WTC11 (cell line): ENCODE data around the gene LRRFIP1. TPM values are rescaled to one million over a fixed set of nuclear protein-coding genes. Genes with fewer than 3 reads are reported as not detected.

Experiments used
- ATAC-seq: fragments of 200-7000 bp; cut with Tn5 transposase; 2 replicates; pipeline ENCODE4 v1.10.0; 2021; ENCODE audit warnings: mild to moderate bottlenecking, moderate library complexity
- CTCF ChIA-PET: fragments of 300-600 bp; sonication (Branson Sonifier 250); formaldehyde crosslinking; loops from one replicate; lab custom pipeline; 2021; ENCODE audit warnings: antibody characterized with exemption; lab: Charles Lee
- POLR2A ChIA-PET: fragments of 350-600 bp; sonication (Branson Sonifier 250); formaldehyde crosslinking; loops from one replicate; lab custom pipeline; 2021; ENCODE audit warnings: antibody characterized with exemption; lab: Charles Lee
- DNase-seq: peaks from one replicate; pipeline ENCODE4 v3.0.0; 2021; ENCODE audit warnings: low spot score
- H3K27ac Mint-ChIP-seq: 2 replicates; pipeline ENCODE4 v1.8.0; 2021; ENCODE audit warnings: mixed read lengths
- H3K27me3 Mint-ChIP-seq: 2 replicates; pipeline ENCODE4 v1.8.0; 2021; ENCODE audit warnings: low read depth, mild to moderate bottlenecking, moderate library complexity, mixed read lengths
- H3K36me3 Mint-ChIP-seq: 2 replicates; pipeline ENCODE4 v1.8.0; 2021; ENCODE audit warnings: mixed read lengths
- H3K4me1 Mint-ChIP-seq: 2 replicates; pipeline ENCODE4 v1.8.0; 2022; ENCODE audit warnings: mixed read lengths
- H3K4me3 Mint-ChIP-seq: 2 replicates; pipeline ENCODE4 v1.8.0; 2021; ENCODE audit warnings: mild to moderate bottlenecking, moderate library complexity, mixed read lengths
- H3K9me3 Mint-ChIP-seq: 2 replicates; pipeline ENCODE4 v1.8.0; 2021; ENCODE audit warnings: mixed read lengths
- KAT7 ChIP-seq: sonication (generic); formaldehyde crosslinking; IDR thresholded peaks from 2 replicates; pipeline ENCODE4 v1.8.1; 2023; ENCODE audit warnings: missing genetic modification reagents, mild to moderate bottlenecking, borderline replicate concordance
- NFATC4 ChIP-seq: fragments of 250-450 bp; sonication (Bioruptor Pico); IDR thresholded peaks from 2 replicates; pipeline ENCODE4 v1.9.0; 2021; ENCODE audit warnings: mild to moderate bottlenecking
- PRRX2 ChIP-seq: fragments of 250-450 bp; sonication (Bioruptor Pico); IDR thresholded peaks from 2 replicates; pipeline ENCODE4 v1.8.0; 2021; ENCODE audit warnings: mild to moderate bottlenecking
- SOX15 ChIP-seq: fragments of 250-450 bp; sonication (Bioruptor Pico); IDR thresholded peaks from 2 replicates; pipeline ENCODE4 v1.9.0; 2021; ENCODE audit warnings: mild to moderate bottlenecking
- TP53 ChIP-seq: sonication (generic); formaldehyde crosslinking; IDR thresholded peaks from 2 replicates; pipeline ENCODE4 v1.8.1; 2023; ENCODE audit warnings: mild to moderate bottlenecking, missing genetic modification reagents
- ZNF138 ChIP-seq: sonication (generic); formaldehyde crosslinking; conservative IDR thresholded peaks from 2 replicates; pipeline ENCODE4 v1.8.1; 2022; ENCODE audit warnings: mild to moderate bottlenecking, moderate library complexity, missing genetic modification reagents
- total RNA-seq: library from RNA; stranded (reverse); gene quantifications from 3 replicates; pipeline ENCODE4 v1.2.3, GENCODE V29; 2021
- TF ChIP-seq, protein P1 (sequence below): fragments of 250-450 bp; sonication (Bioruptor Pico); IDR thresholded peaks from 2 replicates; pipeline ENCODE4 v1.9.0; 2021; ENCODE audit warnings: mild to moderate bottlenecking
- TF ChIP-seq, protein P2 (sequence below): sonication (generic); formaldehyde crosslinking; IDR thresholded peaks from 2 replicates; pipeline ENCODE4 v1.8.0; 2023; ENCODE audit warnings: missing genetic modification reagents
- TF ChIP-seq, protein P3 (sequence below): fragments of 250-450 bp; sonication (Bioruptor Pico); IDR thresholded peaks from 2 replicates; pipeline ENCODE4 v2.1.2; 2022; ENCODE audit warnings: mild to moderate bottlenecking, moderate library complexity
- TF ChIP-seq, protein P4 (sequence below): sonication (generic); formaldehyde crosslinking; IDR thresholded peaks from 2 replicates; pipeline ENCODE4 v1.8.1; 2022; ENCODE audit warnings: low read depth, missing genetic modification reagents, borderline replicate concordance
- TF ChIP-seq, protein P5 (sequence below): sonication (generic); formaldehyde crosslinking; IDR thresholded peaks from 2 replicates; pipeline ENCODE4 v1.8.1; 2022; ENCODE audit warnings: missing genetic modification reagents, borderline replicate concordance
- TF ChIP-seq, protein P6 (sequence below): sonication (generic); formaldehyde crosslinking; IDR thresholded peaks from 2 replicates; pipeline ENCODE4 v1.8.0; 2023; ENCODE audit warnings: missing genetic modification reagents, mild to moderate bottlenecking, borderline replicate concordance
- TF ChIP-seq, protein P7 (sequence below): sonication (generic); formaldehyde crosslinking; IDR thresholded peaks from 2 replicates; pipeline ENCODE4 v1.8.0; 2022; ENCODE audit warnings: mild to moderate bottlenecking, missing genetic modification reagents

LRRFIP1 gene
- total RNA-seq, 1 experiment from 2014 or later = 88.4 TPM

DNA sequence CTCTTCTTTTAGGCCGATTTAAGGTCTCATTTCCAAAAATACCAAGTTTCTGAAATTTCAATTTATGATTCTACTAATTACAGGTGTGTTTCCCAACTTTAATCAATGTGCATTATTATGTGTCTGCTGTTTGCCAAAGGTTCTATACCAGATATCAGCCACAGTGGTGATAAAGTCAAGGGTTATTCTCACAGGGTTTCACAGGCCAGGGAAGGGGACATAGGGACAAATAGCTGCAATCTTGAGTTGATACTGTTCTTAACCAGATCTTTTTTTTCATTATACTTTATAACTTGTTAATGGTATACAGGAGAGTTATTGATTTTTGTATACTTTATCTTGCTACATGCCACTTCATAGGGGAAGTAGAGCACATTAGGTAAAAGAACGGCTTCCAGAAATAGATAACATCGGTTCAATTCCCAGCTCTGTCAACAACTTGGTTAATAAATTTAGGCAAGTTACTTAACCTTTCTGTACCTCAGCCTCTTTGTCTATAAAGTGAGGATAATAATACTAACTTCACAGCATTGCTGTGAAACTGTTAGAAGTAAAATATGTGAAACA is 200.1 kb downstream of the LRRFIP1 start:
- DNase-seq = no peak
- H3K9me3 Mint-ChIP-seq = no peaks in the 10 kb centered on the region
- H3K4me3 Mint-ChIP-seq = no peak overlapping the region
- TF ChIP-seq, protein P1, sequence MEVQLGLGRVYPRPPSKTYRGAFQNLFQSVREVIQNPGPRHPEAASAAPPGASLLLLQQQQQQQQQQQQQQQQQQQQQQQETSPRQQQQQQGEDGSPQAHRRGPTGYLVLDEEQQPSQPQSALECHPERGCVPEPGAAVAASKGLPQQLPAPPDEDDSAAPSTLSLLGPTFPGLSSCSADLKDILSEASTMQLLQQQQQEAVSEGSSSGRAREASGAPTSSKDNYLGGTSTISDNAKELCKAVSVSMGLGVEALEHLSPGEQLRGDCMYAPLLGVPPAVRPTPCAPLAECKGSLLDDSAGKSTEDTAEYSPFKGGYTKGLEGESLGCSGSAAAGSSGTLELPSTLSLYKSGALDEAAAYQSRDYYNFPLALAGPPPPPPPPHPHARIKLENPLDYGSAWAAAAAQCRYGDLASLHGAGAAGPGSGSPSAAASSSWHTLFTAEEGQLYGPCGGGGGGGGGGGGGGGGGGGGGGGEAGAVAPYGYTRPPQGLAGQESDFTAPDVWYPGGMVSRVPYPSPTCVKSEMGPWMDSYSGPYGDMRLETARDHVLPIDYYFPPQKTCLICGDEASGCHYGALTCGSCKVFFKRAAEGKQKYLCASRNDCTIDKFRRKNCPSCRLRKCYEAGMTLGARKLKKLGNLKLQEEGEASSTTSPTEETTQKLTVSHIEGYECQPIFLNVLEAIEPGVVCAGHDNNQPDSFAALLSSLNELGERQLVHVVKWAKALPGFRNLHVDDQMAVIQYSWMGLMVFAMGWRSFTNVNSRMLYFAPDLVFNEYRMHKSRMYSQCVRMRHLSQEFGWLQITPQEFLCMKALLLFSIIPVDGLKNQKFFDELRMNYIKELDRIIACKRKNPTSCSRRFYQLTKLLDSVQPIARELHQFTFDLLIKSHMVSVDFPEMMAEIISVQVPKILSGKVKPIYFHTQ = no peak
- no peak for TF ChIP-seq KAT7 (CRISPR knock-in tag)
- TF ChIP-seq PRRX2 = no peak
- TF ChIP-seq SOX15 (CRISPR knock-in tag) = no peak
- no peak for TF ChIP-seq ZNF138
- TF ChIP-seq, protein P2, sequence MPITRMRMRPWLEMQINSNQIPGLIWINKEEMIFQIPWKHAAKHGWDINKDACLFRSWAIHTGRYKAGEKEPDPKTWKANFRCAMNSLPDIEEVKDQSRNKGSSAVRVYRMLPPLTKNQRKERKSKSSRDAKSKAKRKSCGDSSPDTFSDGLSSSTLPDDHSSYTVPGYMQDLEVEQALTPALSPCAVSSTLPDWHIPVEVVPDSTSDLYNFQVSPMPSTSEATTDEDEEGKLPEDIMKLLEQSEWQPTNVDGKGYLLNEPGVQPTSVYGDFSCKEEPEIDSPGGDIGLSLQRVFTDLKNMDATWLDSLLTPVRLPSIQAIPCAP = no peak
- TF ChIP-seq, protein P3, sequence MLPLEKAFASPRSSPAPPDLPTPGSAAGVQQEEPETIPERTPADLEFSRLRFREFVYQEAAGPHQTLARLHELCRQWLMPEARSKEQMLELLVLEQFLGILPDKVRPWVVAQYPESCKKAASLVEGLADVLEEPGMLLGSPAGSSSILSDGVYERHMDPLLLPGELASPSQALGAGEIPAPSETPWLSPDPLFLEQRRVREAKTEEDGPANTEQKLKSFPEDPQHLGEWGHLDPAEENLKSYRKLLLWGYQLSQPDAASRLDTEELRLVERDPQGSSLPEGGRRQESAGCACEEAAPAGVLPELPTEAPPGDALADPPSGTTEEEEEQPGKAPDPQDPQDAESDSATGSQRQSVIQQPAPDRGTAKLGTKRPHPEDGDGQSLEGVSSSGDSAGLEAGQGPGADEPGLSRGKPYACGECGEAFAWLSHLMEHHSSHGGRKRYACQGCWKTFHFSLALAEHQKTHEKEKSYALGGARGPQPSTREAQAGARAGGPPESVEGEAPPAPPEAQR (CRISPR knock-in tag) = no peak
- TF ChIP-seq, protein P4, sequence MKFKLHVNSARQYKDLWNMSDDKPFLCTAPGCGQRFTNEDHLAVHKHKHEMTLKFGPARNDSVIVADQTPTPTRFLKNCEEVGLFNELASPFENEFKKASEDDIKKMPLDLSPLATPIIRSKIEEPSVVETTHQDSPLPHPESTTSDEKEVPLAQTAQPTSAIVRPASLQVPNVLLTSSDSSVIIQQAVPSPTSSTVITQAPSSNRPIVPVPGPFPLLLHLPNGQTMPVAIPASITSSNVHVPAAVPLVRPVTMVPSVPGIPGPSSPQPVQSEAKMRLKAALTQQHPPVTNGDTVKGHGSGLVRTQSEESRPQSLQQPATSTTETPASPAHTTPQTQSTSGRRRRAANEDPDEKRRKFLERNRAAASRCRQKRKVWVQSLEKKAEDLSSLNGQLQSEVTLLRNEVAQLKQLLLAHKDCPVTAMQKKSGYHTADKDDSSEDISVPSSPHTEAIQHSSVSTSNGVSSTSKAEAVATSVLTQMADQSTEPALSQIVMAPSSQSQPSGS = no peak
- no peak for TF ChIP-seq NFATC4 (CRISPR knock-in tag)
- TF ChIP-seq, protein P5, sequence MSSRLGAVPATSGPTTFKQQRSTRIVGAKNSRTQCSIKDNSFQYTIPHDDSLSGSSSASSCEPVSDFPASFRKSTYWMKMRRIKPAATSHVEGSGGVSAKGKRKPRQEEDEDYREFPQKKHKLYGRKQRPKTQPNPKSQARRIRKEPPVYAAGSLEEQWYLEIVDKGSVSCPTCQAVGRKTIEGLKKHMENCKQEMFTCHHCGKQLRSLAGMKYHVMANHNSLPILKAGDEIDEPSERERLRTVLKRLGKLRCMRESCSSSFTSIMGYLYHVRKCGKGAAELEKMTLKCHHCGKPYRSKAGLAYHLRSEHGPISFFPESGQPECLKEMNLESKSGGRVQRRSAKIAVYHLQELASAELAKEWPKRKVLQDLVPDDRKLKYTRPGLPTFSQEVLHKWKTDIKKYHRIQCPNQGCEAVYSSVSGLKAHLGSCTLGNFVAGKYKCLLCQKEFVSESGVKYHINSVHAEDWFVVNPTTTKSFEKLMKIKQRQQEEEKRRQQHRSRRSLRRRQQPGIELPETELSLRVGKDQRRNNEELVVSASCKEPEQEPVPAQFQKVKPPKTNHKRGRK (CRISPR knock-in tag) = no peak
- TF ChIP-seq, protein P6, sequence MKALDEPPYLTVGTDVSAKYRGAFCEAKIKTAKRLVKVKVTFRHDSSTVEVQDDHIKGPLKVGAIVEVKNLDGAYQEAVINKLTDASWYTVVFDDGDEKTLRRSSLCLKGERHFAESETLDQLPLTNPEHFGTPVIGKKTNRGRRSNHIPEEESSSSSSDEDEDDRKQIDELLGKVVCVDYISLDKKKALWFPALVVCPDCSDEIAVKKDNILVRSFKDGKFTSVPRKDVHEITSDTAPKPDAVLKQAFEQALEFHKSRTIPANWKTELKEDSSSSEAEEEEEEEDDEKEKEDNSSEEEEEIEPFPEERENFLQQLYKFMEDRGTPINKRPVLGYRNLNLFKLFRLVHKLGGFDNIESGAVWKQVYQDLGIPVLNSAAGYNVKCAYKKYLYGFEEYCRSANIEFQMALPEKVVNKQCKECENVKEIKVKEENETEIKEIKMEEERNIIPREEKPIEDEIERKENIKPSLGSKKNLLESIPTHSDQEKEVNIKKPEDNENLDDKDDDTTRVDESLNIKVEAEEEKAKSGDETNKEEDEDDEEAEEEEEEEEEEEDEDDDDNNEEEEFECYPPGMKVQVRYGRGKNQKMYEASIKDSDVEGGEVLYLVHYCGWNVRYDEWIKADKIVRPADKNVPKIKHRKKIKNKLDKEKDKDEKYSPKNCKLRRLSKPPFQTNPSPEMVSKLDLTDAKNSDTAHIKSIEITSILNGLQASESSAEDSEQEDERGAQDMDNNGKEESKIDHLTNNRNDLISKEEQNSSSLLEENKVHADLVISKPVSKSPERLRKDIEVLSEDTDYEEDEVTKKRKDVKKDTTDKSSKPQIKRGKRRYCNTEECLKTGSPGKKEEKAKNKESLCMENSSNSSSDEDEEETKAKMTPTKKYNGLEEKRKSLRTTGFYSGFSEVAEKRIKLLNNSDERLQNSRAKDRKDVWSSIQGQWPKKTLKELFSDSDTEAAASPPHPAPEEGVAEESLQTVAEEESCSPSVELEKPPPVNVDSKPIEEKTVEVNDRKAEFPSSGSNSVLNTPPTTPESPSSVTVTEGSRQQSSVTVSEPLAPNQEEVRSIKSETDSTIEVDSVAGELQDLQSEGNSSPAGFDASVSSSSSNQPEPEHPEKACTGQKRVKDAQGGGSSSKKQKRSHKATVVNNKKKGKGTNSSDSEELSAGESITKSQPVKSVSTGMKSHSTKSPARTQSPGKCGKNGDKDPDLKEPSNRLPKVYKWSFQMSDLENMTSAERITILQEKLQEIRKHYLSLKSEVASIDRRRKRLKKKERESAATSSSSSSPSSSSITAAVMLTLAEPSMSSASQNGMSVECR (CRISPR knock-in tag) = no peak
- TF ChIP-seq, protein P7, sequence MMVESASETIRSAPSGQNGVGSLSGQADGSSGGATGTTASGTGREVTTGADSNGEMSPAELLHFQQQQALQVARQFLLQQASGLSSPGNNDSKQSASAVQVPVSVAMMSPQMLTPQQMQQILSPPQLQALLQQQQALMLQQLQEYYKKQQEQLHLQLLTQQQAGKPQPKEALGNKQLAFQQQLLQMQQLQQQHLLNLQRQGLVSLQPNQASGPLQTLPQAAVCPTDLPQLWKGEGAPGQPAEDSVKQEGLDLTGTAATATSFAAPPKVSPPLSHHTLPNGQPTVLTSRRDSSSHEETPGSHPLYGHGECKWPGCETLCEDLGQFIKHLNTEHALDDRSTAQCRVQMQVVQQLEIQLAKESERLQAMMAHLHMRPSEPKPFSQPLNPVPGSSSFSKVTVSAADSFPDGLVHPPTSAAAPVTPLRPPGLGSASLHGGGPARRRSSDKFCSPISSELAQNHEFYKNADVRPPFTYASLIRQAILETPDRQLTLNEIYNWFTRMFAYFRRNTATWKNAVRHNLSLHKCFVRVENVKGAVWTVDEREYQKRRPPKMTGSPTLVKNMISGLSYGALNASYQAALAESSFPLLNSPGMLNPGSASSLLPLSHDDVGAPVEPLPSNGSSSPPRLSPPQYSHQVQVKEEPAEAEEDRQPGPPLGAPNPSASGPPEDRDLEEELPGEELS (CRISPR knock-in tag) = no peak
- TF ChIP-seq TP53 (CRISPR knock-in tag) = no peak
- no peak for ATAC-seq
- no peaks in the 10 kb centered on the region for H3K4me1 Mint-ChIP-seq
- ChIA-PET POLR2A (no interaction called here), CTCF (interaction anchor here (0.7 to 1.4 kb wide), 2 partner anchors 31 to 256 kb away, joined by 3 to 4 read pairs; no protein-coding TSS in a partner anchor)
- H3K36me3 Mint-ChIP-seq = no peaks in the 10 kb centered on the region
- H3K27me3 Mint-ChIP-seq = no peaks in the 10 kb centered on the region; the same call in 1 of the 2 replicates
- H3K27ac Mint-ChIP-seq = no peak overlapping the region

Other genes with a start within 250 kb of the LRRFIP1 start
- 2.6 to 4.4 TPM (median 3.9 TPM) in 3 replicates for gene COL6A3, start 213.4 kb upstream of the LRRFIP1 start, total RNA-seq
- gene MLPH, start 140.3 kb upstream of the LRRFIP1 start, total RNA-seq = 7.7 to 10.3 TPM (median 9.7 TPM) in 3 replicates
- not detected in 3 replicates for gene PRLH, start 61.0 kb upstream of the LRRFIP1 start, total RNA-seq
- 134 to 140 TPM (median 137 TPM) in 3 replicates for gene RAB17, start 36.9 kb upstream of the LRRFIP1 start, total RNA-seq
- gene RBM44, start 171.2 kb downstream of the LRRFIP1 start, total RNA-seq = 0.53 to 1.3 TPM (median 0.71 TPM) in 3 replicates
- 0.62 to 1.2 TPM (median 1.0 TPM) in 3 replicates for gene RAMP1, start 232.0 kb downstream of the LRRFIP1 start, total RNA-seq